ENCODE measurements around the gene STYXL1. TPM values are rescaled to one million over a fixed set of nuclear protein-coding genes. Genes with fewer than 3 reads are reported as not detected.
A peak's percentile ranks its signal among the peaks of the same experiment; 100 is the strongest.

The STYXL1 gene
- total RNA-seq, 1 donor from 2014 or later = 22.6 TPM

- ATAC-seq (no peak), DNase-seq (ENCODE audit: low spot score) (no peak)
- intact Hi-C loops (cut with DNase I) = no loop called here
These were observed 47.2 kb downstream of the STYXL1 start for GRCh38 chr7:76000566-76000965.

GRCh38 chr7:75998038-75998437 is 49.8 kb downstream of the STYXL1 start:
- intact Hi-C loops (cut with DNase I) = no loop called here
- ATAC-seq (no peak), DNase-seq (ENCODE audit: low spot score) (no peak)

GRCh38 chr7:75996476-75996875 is 51.3 kb downstream of the STYXL1 start:
- intact Hi-C loops (cut with DNase I) = no loop called here
- DNase-seq (ENCODE audit: low spot score) (no peak), ATAC-seq (no peak)

- no peak for DNase-seq (ENCODE audit: low spot score)
- ATAC-seq = no peak
- intact Hi-C loops (cut with DNase I) = no loop called here
These were observed 51.8 kb downstream of the STYXL1 start for GRCh38 chr7:75995996-75996395.

GRCh38 chr7:75995052-75995471 is 52.7 kb downstream of the STYXL1 start:
- ATAC-seq = peak; percentile 0

GRCh38 chr7:75994388-75995051 is 53.3 kb downstream of the STYXL1 start, which contains the start of gene TMEM120A:
Gene TMEM120A (minus strand): TSS chr7:75994595. CDS start chr7:75994570, 25 bp downstream.
- intact Hi-C loops (cut with DNase I) = no loop called here
- ATAC-seq = peak; percentile 96
- peak; percentile 98 for DNase-seq (ENCODE audit: low spot score)

More at GRCh38 chr7:75995052-75995471, 52.7 kb downstream of the STYXL1 start:
- peak; percentile 66 for DNase-seq (ENCODE audit: low spot score)
- intact Hi-C loops (cut with DNase I) = no loop called here

GRCh38 chr7:75993689-75994387 is 54.0 kb downstream of the STYXL1 start:
- peak; percentile 63 for ATAC-seq
- peak; percentile 83 for DNase-seq (ENCODE audit: low spot score)
- intact Hi-C loops (cut with DNase I) = no loop called here

- ATAC-seq (peak; percentile 2), DNase-seq (ENCODE audit: low spot score) (peak; percentile 66)
- intact Hi-C loops (cut with DNase I) = no loop called here
These were observed 55.6 kb downstream of the STYXL1 start for GRCh38 chr7:75992083-75992755.

GRCh38 chr7:75991531-75992082 is 56.2 kb downstream of the STYXL1 start:
- intact Hi-C loops (cut with DNase I) = no loop called here
- no peak for ATAC-seq
- DNase-seq (ENCODE audit: low spot score) = no peak

- DNase-seq (ENCODE audit: low spot score) = no peak
- intact Hi-C loops (cut with DNase I) = no loop called here
- ATAC-seq = no peak
These were observed 58.1 kb downstream of the STYXL1 start for GRCh38 chr7:75989500-75990388.

GRCh38 chr7:75988568-75989499 is 59.0 kb downstream of the STYXL1 start:
- ATAC-seq (no peak), DNase-seq (ENCODE audit: low spot score) (no peak)
- intact Hi-C loops (cut with DNase I) = no loop called here

- intact Hi-C loops (cut with DNase I) = no loop called here
- no peak for DNase-seq (ENCODE audit: low spot score)
- no peak for ATAC-seq
These were observed 59.8 kb downstream of the STYXL1 start for GRCh38 chr7:75987805-75988567.

- no peak for DNase-seq (ENCODE audit: low spot score)
- ATAC-seq = no peak
- intact Hi-C loops (cut with DNase I) = no loop called here
These were observed 60.6 kb downstream of the STYXL1 start for GRCh38 chr7:75987026-75987804.

GRCh38 chr7:75986147-75986781 is 61.5 kb downstream of the STYXL1 start:
- no peak for ATAC-seq
- no peak for DNase-seq (ENCODE audit: low spot score)
- intact Hi-C loops (cut with DNase I) = no loop called here

- peak; percentile 29 for ATAC-seq
- no peak for DNase-seq (ENCODE audit: low spot score)
- intact Hi-C loops (cut with DNase I) = no loop called here
These were observed 62.2 kb downstream of the STYXL1 start for GRCh38 chr7:75985518-75986146.
